Uterus (tissue), 4 donors: ENCODE measurements around the gene STK32C. TPM values are rescaled to one million over a fixed set of nuclear protein-coding genes. Genes with fewer than 3 reads are reported as not detected.

Source experiments
- DNase-seq, 2 donors: peaks; one replicate each; pipeline ENCODE4 v3.0.0-alpha.2; 2019 to 2020
- H3K27ac ChIP-seq, 2 donors: fragments of 200-600 bp; sonication (generic); 1 replicate in 1 of 2; 2 replicates in 1 of 2; pipeline ENCODE4 v1.5.1; 2016 to 2018
- H3K27me3 ChIP-seq, 2 donors: fragments of 200-600 bp; sonication (generic); one replicate each; pipeline ENCODE4 v1.5.1; 2018 to 2019; ENCODE audit warnings: control low read depth in 1 of 2
- H3K36me3 ChIP-seq, 2 donors: fragments of 200-600 bp; sonication (generic); one replicate each; pipeline ENCODE4 v1.5.1; 2019; ENCODE audit warnings: control low read depth in 1 of 2
- H3K4me1 ChIP-seq, 2 donors: fragments of 200-600 bp; sonication (generic); one replicate each; pipeline ENCODE4 v1.5.1; 2018 to 2019; ENCODE audit warnings: control low read depth in 1 of 2
- H3K4me3 ChIP-seq, 2 donors: fragments of 200-600 bp; sonication (generic); 1 replicate in 1 of 2; 2 replicates in 1 of 2; pipeline ENCODE4 v1.5.1; 2018 to 2019; ENCODE audit warnings: mild to moderate bottlenecking in 1 of 2
- H3K9me3 ChIP-seq, 2 donors: fragments of 200-600 bp; sonication (generic); one replicate each; pipeline ENCODE4 v1.5.1; 2019; ENCODE audit warnings: control low read depth in 1 of 2
- POLR2A ChIP-seq, 2 donors: fragments of 450-650 bp; IDR thresholded peaks; one replicate each; pipeline ENCODE4 v1.6.1; 2016; ENCODE audit warnings: antibody characterized with exemption in 2 of 2, mild to moderate bottlenecking in 1 of 2, moderate library complexity in 1 of 2
- intact Hi-C: fragments of 100-400 bp; cut with DNase I; formaldehyde crosslinking; loops from one replicate; pipeline ENCODE4 v1.15.1; 2023; ENCODE audit warnings: low total_unique reads
- total RNA-seq, 4 donors: library from RNA; depleted of rRNA in 3 of 4; stranded (reverse); fragments of >200 nt in 3 of 4; gene quantifications; one replicate each; pipeline versions ENCODE4 v1.1.0 to v1.2.4, GENCODE V29; 2014 to 2023
- TF ChIP-seq, protein P1 (sequence below), 4 experiments: fragments of 200-600 bp in 2 of 4; fragments of 450-650 bp in 2 of 4; sonication (generic) in 2 of 4; IDR thresholded peaks; one replicate each; pipeline ENCODE4 v1.5.1; 2016 to 2019; ENCODE audit warnings: antibody characterized with exemption in 4 of 4, mild to moderate bottlenecking in 2 of 4, moderate library complexity in 1 of 4
- donor health status: DM: yes; HTN: yes; CAD: no.

The STK32C gene
- total RNA-seq, 4 donors from 2014 or later = 0.51 to 17.2 (median 3.2) TPM

DNA sequence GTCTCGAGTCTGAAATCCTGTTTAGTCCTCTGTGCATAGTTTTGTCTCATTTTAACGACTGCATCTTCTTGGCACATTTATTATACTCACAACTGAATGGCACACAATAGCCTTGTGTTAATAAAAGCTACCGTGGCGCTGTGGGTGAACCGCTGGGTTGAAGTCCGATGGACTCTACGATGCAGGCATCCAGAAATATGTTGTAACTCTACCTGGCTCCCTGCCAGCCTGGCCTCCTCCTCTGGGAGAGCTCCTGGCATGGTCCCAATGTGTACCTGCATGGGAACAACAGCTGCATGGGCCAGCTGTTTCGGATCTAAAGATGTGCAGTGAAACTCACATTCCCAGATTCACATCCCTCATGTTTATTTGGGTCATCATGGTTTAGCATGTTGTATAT is 124.7 kb downstream of the STK32C start:
- DNase-seq = no peak
- Histone ChIP-seq H3K36me3 (no peaks in the 10 kb centered on the region), H3K27ac (no peak overlapping the region), H3K4me3 (no peak overlapping the region), H3K9me3 (no peaks in the 10 kb centered on the region), H3K27me3 (peaks cover 4 to 10% of the 10 kb centered on the region in 2 donors), H3K4me1 (peaks cover 0 to 27% of the 10 kb centered on the region in 2 donors)
- TF ChIP-seq, protein P1, sequence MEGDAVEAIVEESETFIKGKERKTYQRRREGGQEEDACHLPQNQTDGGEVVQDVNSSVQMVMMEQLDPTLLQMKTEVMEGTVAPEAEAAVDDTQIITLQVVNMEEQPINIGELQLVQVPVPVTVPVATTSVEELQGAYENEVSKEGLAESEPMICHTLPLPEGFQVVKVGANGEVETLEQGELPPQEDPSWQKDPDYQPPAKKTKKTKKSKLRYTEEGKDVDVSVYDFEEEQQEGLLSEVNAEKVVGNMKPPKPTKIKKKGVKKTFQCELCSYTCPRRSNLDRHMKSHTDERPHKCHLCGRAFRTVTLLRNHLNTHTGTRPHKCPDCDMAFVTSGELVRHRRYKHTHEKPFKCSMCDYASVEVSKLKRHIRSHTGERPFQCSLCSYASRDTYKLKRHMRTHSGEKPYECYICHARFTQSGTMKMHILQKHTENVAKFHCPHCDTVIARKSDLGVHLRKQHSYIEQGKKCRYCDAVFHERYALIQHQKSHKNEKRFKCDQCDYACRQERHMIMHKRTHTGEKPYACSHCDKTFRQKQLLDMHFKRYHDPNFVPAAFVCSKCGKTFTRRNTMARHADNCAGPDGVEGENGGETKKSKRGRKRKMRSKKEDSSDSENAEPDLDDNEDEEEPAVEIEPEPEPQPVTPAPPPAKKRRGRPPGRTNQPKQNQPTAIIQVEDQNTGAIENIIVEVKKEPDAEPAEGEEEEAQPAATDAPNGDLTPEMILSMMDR (IDR thresholded peaks at IDR 0.05) = no peak
- TF ChIP-seq POLR2A (IDR thresholded peaks at IDR 0.05) = no peak
- intact Hi-C loops = no loop called here

DNA sequence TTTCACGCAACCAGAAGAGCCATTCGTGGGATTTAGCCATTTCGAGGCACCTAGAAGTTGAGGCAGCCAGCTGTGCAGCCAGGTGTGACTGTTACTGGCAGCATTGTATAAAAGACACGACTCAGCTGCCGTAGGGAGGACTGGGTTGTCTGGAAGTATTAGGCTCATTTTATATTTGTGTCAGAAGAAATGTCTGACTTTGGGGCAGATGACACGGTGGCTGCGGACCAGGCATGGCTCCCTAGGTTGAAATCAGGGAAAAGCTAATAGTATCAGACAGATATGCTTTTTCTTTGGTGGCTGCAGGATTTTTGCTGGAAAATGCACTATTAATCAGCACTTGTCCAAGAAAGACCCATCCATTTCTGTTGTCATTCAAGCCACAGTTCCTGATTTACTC is 125.2 kb downstream of the STK32C start:
- no peak overlapping the region for H3K27ac ChIP-seq
- no peaks in the 10 kb centered on the region for H3K36me3 ChIP-seq
- no peak overlapping the region for H3K4me3 ChIP-seq
- H3K9me3 ChIP-seq = no peaks in the 10 kb centered on the region
- DNase-seq = no peak
- H3K27me3 ChIP-seq = peaks cover 0 to 5% of the 10 kb centered on the region in 2 donors
- intact Hi-C loops = no loop called here
- peaks cover 0 to 22% of the 10 kb centered on the region in 2 donors for H3K4me1 ChIP-seq
- TF ChIP-seq, protein P1 (IDR thresholded peaks at IDR 0.05) = no peak
- TF ChIP-seq POLR2A (IDR thresholded peaks at IDR 0.05) = no peak

DNA sequence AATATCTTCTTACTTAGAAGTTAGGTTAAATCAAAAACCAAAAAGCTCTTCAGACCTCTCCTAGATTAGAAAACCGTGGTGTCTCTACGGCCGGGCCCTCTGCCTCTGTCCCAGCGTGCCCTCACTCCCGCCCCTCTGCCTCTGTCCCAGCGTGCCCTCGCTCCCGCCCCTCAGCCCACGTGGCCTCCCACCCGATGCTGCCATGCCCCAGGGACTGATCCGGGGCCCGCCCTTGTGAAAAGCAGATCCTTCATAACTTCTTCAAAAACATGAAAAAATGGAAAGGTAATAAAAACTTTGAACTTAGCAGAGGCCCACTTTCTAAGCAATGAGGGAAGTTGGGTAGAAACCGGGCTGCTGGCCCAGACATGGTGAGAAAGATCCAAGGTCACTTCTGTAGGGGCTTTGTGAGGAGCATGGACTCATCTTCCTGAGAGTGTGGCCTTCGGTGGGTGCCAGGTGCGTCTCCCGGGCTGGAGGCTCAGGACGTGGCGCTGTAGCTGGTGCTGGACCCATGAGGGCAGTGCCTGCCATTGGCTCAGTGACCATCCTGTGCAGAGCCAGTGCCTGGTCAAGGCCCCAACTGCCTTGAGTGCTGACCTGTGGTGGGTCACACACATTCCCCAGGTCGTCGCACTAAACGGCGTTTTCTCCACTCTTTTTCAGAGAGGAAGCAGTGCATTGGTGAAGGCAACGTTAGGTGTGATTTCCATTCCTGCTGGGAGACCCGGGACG is 125.9 kb downstream of the STK32C start:
- Histone ChIP-seq H3K36me3 (no peaks in the 10 kb centered on the region), H3K27me3 (peaks cover 0 to 3% of the 10 kb centered on the region in 2 donors), H3K4me1 (peaks cover 0 to 16% of the 10 kb centered on the region in 2 donors), H3K9me3 (no peaks in the 10 kb centered on the region), H3K4me3 (no peak overlapping the region), H3K27ac (no peak overlapping the region)
- DNase-seq = no peak
- intact Hi-C loops = no loop called here
- TF ChIP-seq POLR2A (IDR thresholded peaks at IDR 0.05) = no peak
- TF ChIP-seq, protein P1 (IDR thresholded peaks at IDR 0.05) = no peak

DNA sequence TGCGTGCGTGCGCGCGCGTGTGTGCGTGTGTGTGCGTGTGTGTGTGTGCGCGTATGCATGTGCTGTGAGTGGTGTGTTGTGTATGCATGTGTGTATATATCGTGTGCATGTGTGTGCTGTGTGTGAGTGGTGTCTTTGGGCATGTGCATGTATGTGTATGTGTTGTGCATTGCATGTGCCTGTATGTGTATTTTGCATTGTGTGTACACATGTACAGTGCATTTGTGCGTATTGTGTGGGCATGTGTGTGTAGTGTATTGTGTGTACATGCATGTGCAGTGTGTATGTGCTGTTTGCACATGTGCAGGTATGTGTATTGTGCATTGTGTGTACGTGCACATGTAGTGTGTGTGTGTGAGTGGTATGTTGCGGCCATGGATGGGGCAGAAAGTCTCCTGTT is 127.0 kb downstream of the STK32C start:
- Histone ChIP-seq H3K27me3 (no peaks in the 10 kb centered on the region), H3K27ac (no peak overlapping the region), H3K4me3 (no peak overlapping the region), H3K36me3 (no peaks in the 10 kb centered on the region), H3K4me1 (peaks cover 0 to 4% of the 10 kb centered on the region in 2 donors), H3K9me3 (no peaks in the 10 kb centered on the region)
- DNase-seq = no peak
- intact Hi-C loops = no loop called here
- TF ChIP-seq, protein P1 (IDR thresholded peaks at IDR 0.05) = no peak
- TF ChIP-seq POLR2A (IDR thresholded peaks at IDR 0.05) = no peak

DNA sequence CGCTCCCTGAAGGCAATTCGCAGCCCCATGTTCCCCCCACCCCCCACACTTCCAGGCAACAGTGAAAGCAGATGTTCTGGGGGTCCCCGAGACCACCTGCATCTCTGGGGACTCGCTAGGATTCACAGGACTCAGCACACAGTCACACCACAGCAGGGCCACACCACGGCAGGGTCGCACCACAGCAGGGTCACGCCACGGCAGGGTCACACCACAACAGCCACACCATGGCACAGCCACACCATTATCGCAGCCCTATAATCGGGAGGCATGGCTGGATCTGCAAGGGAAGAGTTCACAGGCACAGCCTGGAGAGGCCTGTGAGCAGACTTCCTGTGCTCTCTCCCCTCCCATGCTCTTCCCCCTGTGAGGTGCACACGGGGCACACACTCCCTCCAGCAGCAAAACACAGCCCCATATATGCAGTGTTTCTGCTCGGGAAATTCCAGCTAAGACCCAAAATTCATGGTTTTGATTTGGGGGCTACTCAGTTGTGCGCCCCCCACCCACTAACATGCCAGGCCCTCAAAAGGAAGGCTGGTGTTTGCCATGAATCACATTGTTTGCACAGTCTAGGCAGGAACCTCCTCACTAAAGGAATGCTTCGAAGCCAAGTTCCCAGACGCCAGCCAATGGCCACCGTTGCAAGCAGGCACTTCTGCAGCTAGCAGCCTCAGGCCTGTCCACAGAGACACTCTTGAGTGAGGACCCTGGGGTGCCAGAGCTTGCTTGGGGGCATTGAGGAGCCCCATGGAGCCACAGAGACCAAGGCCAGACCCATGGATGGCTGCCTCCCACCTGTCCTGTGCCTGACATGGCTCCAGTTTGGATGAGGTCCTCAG is 128.0 kb downstream of the STK32C start:
- DNase-seq = no peak
- Histone ChIP-seq H3K27me3 (no peaks in the 10 kb centered on the region), H3K36me3 (no peaks in the 10 kb centered on the region), H3K9me3 (no peaks in the 10 kb centered on the region), H3K4me3 (no peak overlapping the region), H3K27ac (no peak overlapping the region), H3K4me1 (no peaks in the 10 kb centered on the region)
- intact Hi-C loops = no loop called here
- no peak for TF ChIP-seq POLR2A (IDR thresholded peaks at IDR 0.05)
- TF ChIP-seq, protein P1 (IDR thresholded peaks at IDR 0.05) = no peak
